Esophagus muscularis mucosa (tissue), 4 donors: ENCODE data around the gene STOML1. TPM values are rescaled to one million over a fixed set of nuclear protein-coding genes. Genes with fewer than 3 reads are reported as not detected.

Experiments
- DNase-seq: peaks from one replicate; pipeline ENCODE4 v3.0.0-alpha.2; 2017; ENCODE audit errors: extremely low spot score
- H3K27ac ChIP-seq, 4 donors: fragments of 200-600 bp; sonication (generic); replicated peaks in 1 of 4; 1 replicate in 3 of 4; 2 replicates in 1 of 4; pipeline ENCODE4 v1.5.1; 2016 to 2019; ENCODE audit warnings: mild to moderate bottlenecking in 1 of 4
- H3K27me3 ChIP-seq, 4 donors: fragments of 200-600 bp; sonication (generic); one replicate each; pipeline versions ENCODE4 v1.5.1 to v1.6.0; 2016 to 2019
- H3K36me3 ChIP-seq, 4 donors: fragments of 200-600 bp; sonication (generic); one replicate each; pipeline ENCODE4 v1.5.1; 2016 to 2019
- H3K4me1 ChIP-seq, 4 donors: fragments of 200-600 bp; sonication (generic); one replicate each; pipeline ENCODE4 v1.5.1; 2016 to 2019
- H3K4me3 ChIP-seq, 4 donors: fragments of 200-600 bp; sonication (generic); 1 replicate in 2 of 4; 2 replicates in 2 of 4; pipeline ENCODE4 v1.5.1; 2016 to 2019; ENCODE audit warnings: mild to moderate bottlenecking in 4 of 4, moderate library complexity in 1 of 4
- H3K9me3 ChIP-seq, 4 donors: fragments of 200-600 bp; sonication (generic); 1 replicate in 3 of 4; 2 replicates in 1 of 4; pipeline ENCODE4 v1.5.1; 2016 to 2019
- EP300 ChIP-seq: sonication (generic); formaldehyde crosslinking; IDR thresholded peaks from one replicate; pipeline ENCODE4 v1.6.1; 2017; ENCODE audit warnings: antibody characterized with exemption
- POLR2A ChIP-seq: fragments of 450-650 bp; IDR thresholded peaks from one replicate; pipeline ENCODE4 v1.6.1; 2017; ENCODE audit warnings: antibody characterized with exemption, moderate library complexity, mild to moderate bottlenecking, low read depth
- POLR2AphosphoS5 ChIP-seq, 2 donors: sonication (generic); formaldehyde crosslinking; IDR thresholded peaks; one replicate each; pipeline ENCODE4 v1.6.1; 2017; ENCODE audit warnings: antibody characterized with exemption in 2 of 2
- WGBS: methylation state at CpG from one replicate; pipeline ENCODE4 v1.1.5; 2018; 5-methylcytosine and 5-hydroxymethylcytosine counted together
- intact Hi-C: fragments of 100-400 bp; cut with DNase I; formaldehyde crosslinking; loops from one replicate; pipeline ENCODE4 v1.15.1; 2023
- total RNA-seq, 4 donors: library from RNA; depleted of rRNA; stranded (reverse); fragments of >200 nt; gene quantifications; one replicate each; pipeline versions ENCODE4 v1.1.0 to v1.2.1, GENCODE V29; 2016
- TF ChIP-seq, protein P1 (sequence below), 3 experiments: fragments of 200-600 bp in 2 of 3; fragments of 450-650 bp in 1 of 3; sonication (generic) in 2 of 3; IDR thresholded peaks; one replicate each; pipeline ENCODE4 v1.5.1; 2017 to 2019; ENCODE audit warnings: antibody characterized with exemption in 3 of 3, mild to moderate bottlenecking in 2 of 3, moderate library complexity in 1 of 3

The STOML1 gene
- total RNA-seq, 4 donors from 2014 or later = 7.9 to 25.4 (median 14.9) TPM

DNA sequence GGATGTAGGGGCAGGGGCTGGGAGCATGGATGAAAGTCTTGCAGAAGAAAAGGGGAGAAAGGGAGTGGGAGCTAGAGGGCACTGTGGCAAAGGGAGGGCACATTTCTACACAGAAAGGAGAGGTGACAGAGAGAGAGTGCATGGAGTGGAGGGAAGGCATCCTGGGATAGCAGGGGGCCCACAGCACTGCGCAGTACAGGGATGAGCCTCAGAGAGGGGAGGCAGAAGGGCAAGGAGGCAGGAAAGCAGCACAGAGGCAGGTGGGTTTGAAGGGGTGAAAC, 5.4 kb downstream of the STOML1 start:
- Histone ChIP-seq H3K36me3 (peaks cover 0 to 44% (median 23%) of the 10 kb centered on the region in 4 donors), H3K4me3 (no peak overlapping the region), H3K9me3 (no peaks in the 10 kb centered on the region), H3K27me3 (no peaks in the 10 kb centered on the region), H3K27ac (peak overlapping the region; percentile 85 to 97 (median 85)), H3K4me1 (peaks cover 98 to 100% (median 100%) of the 10 kb centered on the region in 4 donors)
- TF ChIP-seq POLR2A (no peak), EP300 (no peak), POLR2AphosphoS5 (IDR thresholded peaks at IDR 0.05) (no peak)
- TF ChIP-seq, protein P1, sequence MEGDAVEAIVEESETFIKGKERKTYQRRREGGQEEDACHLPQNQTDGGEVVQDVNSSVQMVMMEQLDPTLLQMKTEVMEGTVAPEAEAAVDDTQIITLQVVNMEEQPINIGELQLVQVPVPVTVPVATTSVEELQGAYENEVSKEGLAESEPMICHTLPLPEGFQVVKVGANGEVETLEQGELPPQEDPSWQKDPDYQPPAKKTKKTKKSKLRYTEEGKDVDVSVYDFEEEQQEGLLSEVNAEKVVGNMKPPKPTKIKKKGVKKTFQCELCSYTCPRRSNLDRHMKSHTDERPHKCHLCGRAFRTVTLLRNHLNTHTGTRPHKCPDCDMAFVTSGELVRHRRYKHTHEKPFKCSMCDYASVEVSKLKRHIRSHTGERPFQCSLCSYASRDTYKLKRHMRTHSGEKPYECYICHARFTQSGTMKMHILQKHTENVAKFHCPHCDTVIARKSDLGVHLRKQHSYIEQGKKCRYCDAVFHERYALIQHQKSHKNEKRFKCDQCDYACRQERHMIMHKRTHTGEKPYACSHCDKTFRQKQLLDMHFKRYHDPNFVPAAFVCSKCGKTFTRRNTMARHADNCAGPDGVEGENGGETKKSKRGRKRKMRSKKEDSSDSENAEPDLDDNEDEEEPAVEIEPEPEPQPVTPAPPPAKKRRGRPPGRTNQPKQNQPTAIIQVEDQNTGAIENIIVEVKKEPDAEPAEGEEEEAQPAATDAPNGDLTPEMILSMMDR (IDR thresholded peaks at IDR 0.05) = no peak
- 89% methylated on average over 1 of the region's 1 CpG for WGBS
- intact Hi-C loops = no loop called here
- no peak for DNase-seq

- peaks cover 99 to 100% (median 100%) of the 10 kb centered on the region in 4 donors for H3K4me1 ChIP-seq
- H3K27ac ChIP-seq = peak overlapping the region; percentile 85 to 97 (median 85)
- no peaks in the 10 kb centered on the region for H3K27me3 ChIP-seq
- no peak overlapping the region for H3K4me3 ChIP-seq
- H3K9me3 ChIP-seq = no peaks in the 10 kb centered on the region
- 62% methylated on average over 7 of the region's 7 CpGs for WGBS
- no peak for DNase-seq
- intact Hi-C loops = no loop called here
- peaks cover 0 to 44% (median 23%) of the 10 kb centered on the region in 4 donors for H3K36me3 ChIP-seq
- TF ChIP-seq, protein P1 (IDR thresholded peaks at IDR 0.05) = no peak
- TF ChIP-seq POLR2AphosphoS5 (IDR thresholded peaks at IDR 0.05) = no peak
- no peak for TF ChIP-seq EP300
- no peak for TF ChIP-seq POLR2A
Measured at GRCh38 chr15:73986055-73986775, 5.9 kb downstream of the STOML1 start.

GRCh38 chr15:73985101-73985873, 6.8 kb downstream of the STOML1 start:
- 78% methylated on average over 8 of the region's 13 CpGs for WGBS

DNA sequence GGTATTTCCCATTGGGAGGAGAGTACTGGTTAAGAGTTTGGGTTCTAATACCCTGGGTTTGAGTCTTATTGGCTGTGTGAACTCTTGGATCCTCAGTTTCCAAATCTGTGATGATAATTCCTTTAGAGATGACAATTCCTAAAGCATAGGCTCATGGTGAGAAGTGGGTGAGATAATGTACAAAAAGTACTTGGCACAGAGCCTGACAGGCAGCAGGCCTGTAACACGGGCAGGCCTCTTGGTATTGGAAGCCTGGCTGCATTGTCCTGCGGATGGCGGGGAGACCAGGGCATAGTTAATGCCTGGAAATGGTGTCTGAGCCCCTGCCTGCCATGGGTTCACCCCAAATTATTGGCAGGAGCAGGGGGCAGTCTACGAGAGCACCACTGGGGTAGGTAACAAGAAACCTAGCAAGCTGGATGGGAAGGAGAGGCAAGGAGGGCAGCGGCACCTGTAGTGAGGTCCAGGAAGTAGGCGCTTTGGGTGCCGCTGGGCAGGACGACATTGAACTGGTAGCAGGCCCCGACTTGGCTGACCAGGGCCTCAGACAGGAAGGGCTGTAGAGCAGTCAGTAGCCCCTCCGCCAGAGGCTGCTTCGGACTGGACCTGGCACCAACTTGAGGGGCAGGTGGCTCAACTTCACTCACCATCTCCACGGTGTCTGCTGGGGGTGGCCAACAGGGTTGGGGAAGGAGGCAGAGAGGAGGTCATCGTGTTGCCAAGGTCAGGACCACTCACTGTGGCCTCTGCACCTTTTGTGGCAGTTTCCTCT, 7.7 kb downstream of the STOML1 start:
- Histone ChIP-seq H3K4me1 (peaks cover 82 to 86% (median 84%) of the 10 kb centered on the region in 4 donors), H3K27me3 (no peaks in the 10 kb centered on the region), H3K4me3 (no peak overlapping the region), H3K27ac (peak overlapping the region; percentile 79 to 92 (median 85)), H3K36me3 (peaks cover 0 to 44% (median 23%) of the 10 kb centered on the region in 4 donors), H3K9me3 (no peaks in the 10 kb centered on the region)
- no peak for DNase-seq
- 75% methylated on average over 12 of the region's 13 CpGs for WGBS
- intact Hi-C loops = loop anchor here (5.0 kb wide), 1 partner anchor 63 kb away; no protein-coding TSS in a partner anchor
- no peak for TF ChIP-seq POLR2AphosphoS5 (IDR thresholded peaks at IDR 0.05)
- TF ChIP-seq, protein P1 (IDR thresholded peaks at IDR 0.05) = no peak
- TF ChIP-seq EP300 = no peak
- TF ChIP-seq POLR2A = no peak

More at GRCh38 chr15:73985101-73985873, 6.8 kb downstream of the STOML1 start:
- TF ChIP-seq POLR2AphosphoS5 (IDR thresholded peaks at IDR 0.05) = no peak
- no peak for TF ChIP-seq POLR2A
- no peak for TF ChIP-seq EP300
- TF ChIP-seq, protein P1 (IDR thresholded peaks at IDR 0.05) = no peak
- Histone ChIP-seq H3K9me3 (no peaks in the 10 kb centered on the region), H3K27ac (peak overlapping the region; percentile 79 to 92 (median 85)), H3K36me3 (peaks cover 0 to 44% (median 23%) of the 10 kb centered on the region in 4 donors), H3K27me3 (no peaks in the 10 kb centered on the region), H3K4me3 (no peak overlapping the region), H3K4me1 (peaks cover 91 to 95% (median 93%) of the 10 kb centered on the region in 4 donors)
- intact Hi-C loops = no loop called here
- DNase-seq = no peak
